Measurements from ENCODE around the gene NFILZ. TPM values are rescaled to one million over a fixed set of nuclear protein-coding genes. Genes with fewer than 3 reads are reported as not detected.

The NFILZ gene
- total RNA-seq, 4 donors from 2014 or later = not detected

DNA sequence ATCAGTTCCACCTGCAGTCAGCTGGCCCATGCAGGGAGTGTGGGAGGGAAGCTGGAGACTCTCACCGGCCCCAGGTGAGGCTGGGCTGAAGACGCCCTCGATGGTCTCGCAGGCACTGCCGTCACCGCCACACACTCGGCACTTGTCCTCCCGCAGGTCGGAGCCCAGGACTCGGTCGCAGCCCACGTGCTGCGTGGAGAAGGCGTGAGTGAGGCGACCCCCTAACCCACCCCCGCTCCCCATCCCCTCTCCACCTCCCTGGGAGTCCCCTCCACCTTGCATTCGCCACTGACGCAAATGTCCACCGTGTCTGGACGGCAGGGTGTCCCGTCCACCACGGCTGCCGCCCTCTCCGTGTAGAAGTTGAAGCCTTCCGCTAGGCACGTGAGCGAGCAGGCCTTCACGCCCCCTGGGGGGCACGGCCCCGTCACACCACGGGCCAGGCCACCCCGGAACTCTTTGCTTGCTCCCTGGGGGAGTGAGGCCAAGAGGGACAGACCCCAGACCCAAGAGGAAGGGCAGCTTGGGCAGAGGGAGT is 41.2 kb upstream of the NFILZ start:
- H3K36me3 ChIP-seq = peaks cover 0 to 29% (median 0%) of the 10 kb centered on the region in 3 donors
- no peak overlapping the region for H3K27ac ChIP-seq
- no peak overlapping the region for H3K4me3 ChIP-seq
- WGBS, 2 donors = 80 to 92% methylated on average over 1 to 14 of the region's 32 CpGs
- DNase-seq = no peak
- peaks cover 0 to 7% (median 0%) of the 10 kb centered on the region in 3 donors for H3K9me3 ChIP-seq
- peaks cover 0 to 21% (median 0%) of the 10 kb centered on the region in 4 donors for H3K27me3 ChIP-seq
- peaks cover 9 to 19% (median 10%) of the 10 kb centered on the region in 3 donors for H3K4me1 ChIP-seq
- TF ChIP-seq, protein P1, sequence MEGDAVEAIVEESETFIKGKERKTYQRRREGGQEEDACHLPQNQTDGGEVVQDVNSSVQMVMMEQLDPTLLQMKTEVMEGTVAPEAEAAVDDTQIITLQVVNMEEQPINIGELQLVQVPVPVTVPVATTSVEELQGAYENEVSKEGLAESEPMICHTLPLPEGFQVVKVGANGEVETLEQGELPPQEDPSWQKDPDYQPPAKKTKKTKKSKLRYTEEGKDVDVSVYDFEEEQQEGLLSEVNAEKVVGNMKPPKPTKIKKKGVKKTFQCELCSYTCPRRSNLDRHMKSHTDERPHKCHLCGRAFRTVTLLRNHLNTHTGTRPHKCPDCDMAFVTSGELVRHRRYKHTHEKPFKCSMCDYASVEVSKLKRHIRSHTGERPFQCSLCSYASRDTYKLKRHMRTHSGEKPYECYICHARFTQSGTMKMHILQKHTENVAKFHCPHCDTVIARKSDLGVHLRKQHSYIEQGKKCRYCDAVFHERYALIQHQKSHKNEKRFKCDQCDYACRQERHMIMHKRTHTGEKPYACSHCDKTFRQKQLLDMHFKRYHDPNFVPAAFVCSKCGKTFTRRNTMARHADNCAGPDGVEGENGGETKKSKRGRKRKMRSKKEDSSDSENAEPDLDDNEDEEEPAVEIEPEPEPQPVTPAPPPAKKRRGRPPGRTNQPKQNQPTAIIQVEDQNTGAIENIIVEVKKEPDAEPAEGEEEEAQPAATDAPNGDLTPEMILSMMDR (IDR thresholded peaks at IDR 0.05) = no peak
- TF ChIP-seq POLR2A (IDR thresholded peaks at IDR 0.05) = no peak
- intact Hi-C loops (cut with DNase I) = loop anchor here (10.0 kb wide), 1 partner anchor 234 kb away; no protein-coding TSS in a partner anchor

DNA sequence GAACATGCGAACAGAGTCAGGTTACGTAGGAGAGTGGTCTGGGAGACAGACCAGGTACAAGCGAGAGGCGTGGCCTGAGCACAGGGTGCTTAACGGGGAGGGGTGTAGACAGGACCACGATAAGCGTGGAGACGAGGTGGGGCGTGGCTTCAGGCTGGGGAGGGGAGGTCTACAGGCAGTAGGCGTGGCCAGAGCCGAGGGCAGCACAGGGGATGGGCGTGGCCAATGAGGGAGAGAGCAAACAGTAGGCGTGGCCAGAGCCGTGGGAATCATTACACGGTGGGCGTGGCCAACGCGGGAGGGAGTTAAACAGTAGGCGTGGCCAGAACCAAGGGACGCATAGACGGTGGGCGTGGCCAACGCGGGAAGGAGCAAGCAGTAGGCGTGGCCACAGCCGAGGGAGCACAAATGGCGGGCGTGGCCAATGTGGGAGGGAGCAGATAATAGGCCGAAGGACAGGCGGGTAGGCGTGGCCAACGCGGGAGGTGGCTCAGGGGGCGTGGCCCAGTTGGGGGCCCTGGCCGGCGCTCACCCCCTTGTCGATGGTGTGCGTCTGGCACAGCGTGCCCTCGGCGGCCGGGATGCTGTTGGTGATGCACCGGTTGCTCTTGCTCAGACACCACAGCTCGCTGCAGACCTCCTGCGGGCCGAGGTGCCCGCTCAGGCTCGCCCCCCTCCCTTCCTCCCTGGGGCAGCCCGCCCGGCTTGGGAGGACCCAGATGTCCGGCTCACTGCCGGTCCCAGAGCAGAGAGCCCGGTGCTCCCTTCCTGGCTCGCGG is 38.0 kb upstream of the NFILZ start:
- no peak for TF ChIP-seq POLR2A (IDR thresholded peaks at IDR 0.05)
- TF ChIP-seq, protein P1 (IDR thresholded peaks at IDR 0.05) = no peak
- peak; percentile 64 for DNase-seq
- Histone ChIP-seq H3K27me3 (peaks cover 0 to 13% (median 0%) of the 10 kb centered on the region in 4 donors), H3K9me3 (peaks cover 0 to 7% (median 0%) of the 10 kb centered on the region in 3 donors), H3K27ac (peak overlapping the region in 3 of 4 donors; percentile 1 to 53 (median 28)), H3K36me3 (peaks cover 0 to 26% (median 0%) of the 10 kb centered on the region in 3 donors), H3K4me1 (peaks cover 9 to 36% (median 10%) of the 10 kb centered on the region in 3 donors), H3K4me3 (peak overlapping the region in 3 of 4 donors; percentile 38 to 57 (median 41))
- intact Hi-C loops (cut with DNase I) = no loop called here
- 5 to 8% methylated on average over 30 to 34 of the region's 55 CpGs for WGBS, 2 donors

GRCh38 chr19:8593931-8594330 is 36.5 kb upstream of the NFILZ start:
- intact Hi-C loops (cut with DNase I) = no loop called here
- Histone ChIP-seq H3K27ac (no peak overlapping the region), H3K36me3 (peaks cover 0 to 29% (median 0%) of the 10 kb centered on the region in 3 donors), H3K4me1 (peaks cover 9 to 36% (median 10%) of the 10 kb centered on the region in 3 donors), H3K27me3 (peaks cover 0 to 13% (median 0%) of the 10 kb centered on the region in 4 donors), H3K4me3 (no peak overlapping the region), H3K9me3 (peaks cover 0 to 7% (median 0%) of the 10 kb centered on the region in 3 donors)
- WGBS, 2 donors = 75 to 90% methylated on average over 2 of the region's 2 CpGs
- TF ChIP-seq, protein P1 (IDR thresholded peaks at IDR 0.05) = no peak
- TF ChIP-seq POLR2A (IDR thresholded peaks at IDR 0.05) = no peak
- no peak for DNase-seq

DNA sequence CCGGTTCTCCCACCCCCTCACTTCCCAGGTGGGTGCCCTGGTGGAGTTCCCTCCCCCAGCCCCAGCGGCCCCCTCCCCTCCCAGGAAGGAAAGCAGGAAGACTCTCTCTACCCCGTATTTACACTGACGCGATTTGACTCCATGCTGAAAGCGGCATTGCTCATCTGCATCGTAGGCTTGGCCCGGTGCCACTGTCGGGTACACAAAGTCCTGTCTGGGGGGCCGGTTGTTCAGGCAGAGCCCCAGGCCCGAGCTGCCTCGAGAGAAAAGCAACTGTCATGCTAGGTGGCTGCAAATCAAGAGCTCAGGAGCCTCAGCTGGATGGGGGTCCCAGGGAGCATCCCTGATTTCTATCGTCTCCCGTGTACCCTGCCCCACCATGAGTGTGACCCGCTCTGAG is 34.8 kb upstream of the NFILZ start:
- peaks cover 0 to 30% (median 0%) of the 10 kb centered on the region in 3 donors for H3K36me3 ChIP-seq
- no peak overlapping the region for H3K4me3 ChIP-seq
- H3K9me3 ChIP-seq = peaks cover 0 to 7% (median 0%) of the 10 kb centered on the region in 3 donors
- TF ChIP-seq, protein P1 (IDR thresholded peaks at IDR 0.05) = no peak
- TF ChIP-seq POLR2A (IDR thresholded peaks at IDR 0.05) = no peak
- WGBS, 2 donors = 32 to 81% methylated on average over 2 to 5 of the region's 15 CpGs
- H3K27me3 ChIP-seq = peaks cover 0 to 13% (median 0%) of the 10 kb centered on the region in 4 donors
- no peak for DNase-seq
- H3K4me1 ChIP-seq = peaks cover 9 to 36% (median 10%) of the 10 kb centered on the region in 3 donors
- H3K27ac ChIP-seq = no peak overlapping the region
- intact Hi-C loops (cut with DNase I) = no loop called here

- peaks cover 9 to 36% (median 10%) of the 10 kb centered on the region in 3 donors for H3K4me1 ChIP-seq
- no peak overlapping the region for H3K27ac ChIP-seq
- no peak overlapping the region for H3K4me3 ChIP-seq
- H3K27me3 ChIP-seq = peaks cover 0 to 13% (median 0%) of the 10 kb centered on the region in 4 donors
- DNase-seq = no peak
- TF ChIP-seq, protein P1 (IDR thresholded peaks at IDR 0.05) = no peak
- no peak for TF ChIP-seq POLR2A (IDR thresholded peaks at IDR 0.05)
- H3K9me3 ChIP-seq = peaks cover 0 to 7% (median 0%) of the 10 kb centered on the region in 3 donors
- WGBS, 2 donors = 38 to 66% methylated on average over 2 to 11 of the region's 23 CpGs
- peaks cover 0 to 35% (median 0%) of the 10 kb centered on the region in 3 donors for H3K36me3 ChIP-seq
- intact Hi-C loops (cut with DNase I) = no loop called here
Observed at GRCh38 chr19:8596168-8596567, 34.3 kb upstream of the NFILZ start.

Data from esophagus squamous epithelium (tissue), 5 donors.